Natural killer cell treated with Interleukin-12 subunit alpha and Interleukin-12 subunit beta and Interleukin-15 and Interleukin-18, amount 100 ng/mL, for 72 hours (primary cell): Measurements from ENCODE around the gene CHAF1A. TPM values are rescaled to one million over a fixed set of nuclear protein-coding genes. Genes with fewer than 3 reads are reported as not detected.

Source experiments
- ATAC-seq, 2 donors: fragments of 150-1000 bp; cut with Tn5 transposase in 1 of 2; sonication (Bioruptor Pico), chemical (Tn5 transposase) in 1 of 2; 2 replicates each; pipeline ENCODE4 v1.10.0; 2021
- DNase-seq: peaks from one replicate; pipeline ENCODE4 v3.0.0; 2022; ENCODE audit warnings: low spot score
- H3K27ac Mint-ChIP-seq, 2 donors: 1 replicate in 1 of 2; 2 replicates in 1 of 2; pipeline ENCODE4 v1.8.0; 2022; ENCODE audit warnings: mixed read lengths in 2 of 2, mild to moderate bottlenecking in 1 of 2, moderate library complexity in 1 of 2
- H3K27me3 Mint-ChIP-seq, 2 donors: 1 replicate in 1 of 2; 2 replicates in 1 of 2; pipeline ENCODE4 v1.8.0; 2022; ENCODE audit warnings: mixed read lengths in 2 of 2
- H3K36me3 Mint-ChIP-seq: one replicate; pipeline ENCODE4 v1.8.0; 2022; ENCODE audit warnings: mixed read lengths
- H3K4me1 Mint-ChIP-seq, 2 donors: 1 replicate in 1 of 2; 2 replicates in 1 of 2; pipeline ENCODE4 v1.8.0; 2022; ENCODE audit warnings: low read depth in 2 of 2, mixed read lengths in 2 of 2, mild to moderate bottlenecking in 1 of 2
- H3K4me3 Mint-ChIP-seq: one replicate; pipeline ENCODE4 v1.8.0; 2022; ENCODE audit warnings: mixed read lengths
- H3K9me3 Mint-ChIP-seq: 2 replicates; pipeline ENCODE4 v1.8.0; 2022; ENCODE audit warnings: mixed read lengths
- total RNA-seq, 2 donors: library from RNA; stranded (reverse); gene quantifications; one replicate each; pipeline ENCODE4 v1.2.3, GENCODE V29; 2022

Gene CHAF1A
- total RNA-seq, 2 donors from 2014 or later, result 54.6 to 125 TPM

GRCh38 chr19:4370418-4371041 is 31.9 kb upstream of the CHAF1A start:
- peaks cover 30 to 36% of the 10 kb centered on the region in 2 donors for H3K4me1 Mint-ChIP-seq

DNA sequence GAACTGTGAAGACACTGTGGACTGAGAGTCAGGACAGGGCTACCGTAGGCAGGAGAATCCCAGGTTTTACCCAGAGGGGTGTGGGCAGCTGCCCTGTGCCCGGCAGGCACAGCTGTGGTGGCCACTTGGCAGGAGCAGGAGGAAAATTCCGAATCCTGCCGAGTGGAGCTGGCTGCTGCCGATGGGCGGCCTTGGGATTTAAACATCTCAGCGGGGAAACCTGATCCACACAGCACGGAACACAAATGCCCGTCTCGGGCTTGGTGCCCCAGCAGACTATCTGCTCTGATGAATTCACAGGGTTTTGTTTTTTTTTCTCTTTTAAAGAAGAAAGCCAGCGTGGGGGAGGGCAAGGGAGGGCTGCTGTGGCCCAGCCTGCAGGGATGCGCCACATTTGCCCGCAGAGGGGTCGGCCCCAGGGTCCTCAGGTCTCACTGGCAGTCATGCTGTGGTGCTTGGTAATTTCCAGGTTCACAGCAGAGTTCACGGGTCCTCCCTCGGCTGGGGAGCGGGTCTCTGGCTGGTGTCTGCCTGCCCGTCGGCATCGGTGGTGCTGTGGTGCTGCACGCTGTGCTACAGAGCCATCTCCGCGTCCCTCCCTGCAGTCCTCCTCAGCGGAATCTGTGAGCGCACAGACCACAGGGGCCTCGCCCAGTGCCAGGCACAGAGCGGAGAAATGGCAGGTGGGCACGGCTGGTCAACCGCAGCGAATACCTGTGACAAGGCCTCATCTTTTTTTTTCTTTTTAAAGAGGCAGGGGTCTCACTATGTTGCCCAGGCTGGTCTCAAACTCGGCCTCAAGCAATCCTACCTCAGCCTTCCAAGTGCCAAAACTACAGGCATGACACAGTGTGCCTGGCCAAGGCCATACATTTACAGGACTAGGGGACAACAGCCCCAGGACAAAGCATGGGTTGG is 30.9 kb upstream of the CHAF1A start:
- Mint-ChIP-seq H3K4me1 (peaks cover 35 to 44% of the 10 kb centered on the region in 2 donors), H3K27me3 (no peaks in the 10 kb centered on the region), H3K9me3 (no peaks in the 10 kb centered on the region), H3K4me3 (no peak overlapping the region), H3K36me3 (no peaks in the 10 kb centered on the region), H3K27ac (peak overlapping the region; percentile 80 to 93)
- ATAC-seq (no peak), DNase-seq (no peak)

More at GRCh38 chr19:4370418-4371041, 31.9 kb upstream of the CHAF1A start:
- H3K27me3 Mint-ChIP-seq, result no peaks in the 10 kb centered on the region
- DNase-seq, result no peak
- ATAC-seq, result no peak
- peak overlapping the region; percentile 93 for H3K27ac Mint-ChIP-seq
- H3K9me3 Mint-ChIP-seq, result no peaks in the 10 kb centered on the region
- no peaks in the 10 kb centered on the region for H3K36me3 Mint-ChIP-seq
- peak overlapping the region; percentile 78 for H3K4me3 Mint-ChIP-seq

GRCh38 chr19:4372165-4373012 is 30.1 kb upstream of the CHAF1A start:
- Mint-ChIP-seq H3K4me1 (peaks cover 39 to 49% of the 10 kb centered on the region in 2 donors), H3K9me3 (no peaks in the 10 kb centered on the region), H3K27ac (peak overlapping the region in 1 of 2 donors; percentile 27), H3K27me3 (no peaks in the 10 kb centered on the region), H3K36me3 (no peaks in the 10 kb centered on the region), H3K4me3 (no peak overlapping the region)
- no peak for ATAC-seq
- no peak for DNase-seq

DNA sequence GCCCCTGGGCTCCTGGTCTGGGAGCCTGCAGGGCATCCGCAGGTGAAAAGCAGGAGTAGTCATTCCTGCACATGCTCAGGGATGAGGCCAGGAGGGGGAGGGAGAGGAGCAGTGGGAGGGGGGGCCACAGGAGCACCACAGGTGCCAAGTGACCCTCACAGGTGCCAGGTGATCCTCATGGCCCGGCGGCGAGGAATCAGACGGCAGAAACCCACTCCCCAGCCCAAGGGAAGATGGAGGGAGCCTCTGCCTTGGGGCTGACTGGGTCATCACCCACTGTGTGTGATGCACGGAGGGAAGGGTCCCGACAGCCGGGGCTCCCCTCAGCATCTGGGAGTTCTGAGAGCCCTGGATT is 29.4 kb upstream of the CHAF1A start:
- Mint-ChIP-seq H3K27me3 (no peaks in the 10 kb centered on the region), H3K36me3 (no peaks in the 10 kb centered on the region), H3K27ac (peak overlapping the region in 1 of 2 donors; percentile 27), H3K4me1 (peaks cover 39 to 46% of the 10 kb centered on the region in 2 donors), H3K4me3 (no peak overlapping the region), H3K9me3 (no peaks in the 10 kb centered on the region)
- DNase-seq (no peak), ATAC-seq (no peak)

DNA sequence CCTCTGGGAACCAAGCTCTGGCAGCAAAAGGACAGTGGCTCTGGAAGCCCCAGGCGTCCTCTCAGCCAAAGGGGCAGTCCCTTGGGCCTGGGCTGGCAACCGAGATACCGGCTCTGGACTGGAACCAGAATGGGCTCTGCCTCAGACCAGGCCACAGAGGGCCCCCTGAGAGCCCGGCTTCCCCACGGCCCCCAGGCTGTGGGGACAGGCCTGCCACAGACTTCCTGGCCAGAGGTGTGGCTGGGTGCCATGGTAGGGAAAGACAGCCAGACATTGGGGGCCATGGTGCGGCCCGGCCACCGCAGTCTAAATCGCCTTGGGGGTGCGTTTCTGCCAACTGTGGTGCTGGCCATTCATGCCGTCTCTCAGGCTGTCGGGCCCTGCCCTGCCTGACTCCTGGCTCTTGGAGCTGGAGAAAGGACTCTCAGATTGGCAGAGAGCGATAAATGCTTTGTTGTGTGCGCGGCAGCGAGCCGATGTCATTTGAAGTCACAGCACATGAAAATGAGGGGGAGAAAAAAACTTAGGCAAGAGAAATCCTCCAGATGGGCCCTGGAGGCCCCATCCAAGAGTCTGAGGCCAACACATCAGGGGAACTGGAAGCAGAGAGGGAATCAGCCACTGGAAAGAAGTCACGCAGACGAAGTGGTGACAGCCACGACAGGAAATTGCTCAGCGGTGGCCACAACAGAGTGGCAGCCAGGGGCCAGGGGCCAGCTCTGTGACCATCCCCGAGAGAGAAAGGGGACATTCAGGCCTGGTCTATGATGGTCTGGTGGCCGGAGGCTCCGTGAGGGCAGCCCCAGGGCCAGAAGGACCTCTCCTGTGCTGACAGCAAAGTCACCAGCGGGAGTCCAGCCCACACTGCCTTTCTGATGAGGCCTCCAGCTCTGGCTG is 28.6 kb upstream of the CHAF1A start:
- DNase-seq (no peak), ATAC-seq (no peak)
- Mint-ChIP-seq H3K9me3 (no peaks in the 10 kb centered on the region), H3K4me3 (peak overlapping the region; percentile 70), H3K27me3 (no peaks in the 10 kb centered on the region), H3K27ac (peak overlapping the region; percentile 70 to 85), H3K4me1 (peaks cover 37 to 43% of the 10 kb centered on the region in 2 donors), H3K36me3 (no peaks in the 10 kb centered on the region)

GRCh38 chr19:4374498-4375163 is 27.8 kb upstream of the CHAF1A start:
- no peaks in the 10 kb centered on the region for H3K9me3 Mint-ChIP-seq
- no peaks in the 10 kb centered on the region for H3K36me3 Mint-ChIP-seq
- no peaks in the 10 kb centered on the region for H3K27me3 Mint-ChIP-seq
- H3K4me1 Mint-ChIP-seq, result peaks cover 36 to 44% of the 10 kb centered on the region in 2 donors
- no peak for ATAC-seq
- H3K27ac Mint-ChIP-seq, result no peak overlapping the region
- DNase-seq, result no peak
- no peak overlapping the region for H3K4me3 Mint-ChIP-seq

GRCh38 chr19:4375164-4376027 is 27.0 kb upstream of the CHAF1A start:
- H3K27ac Mint-ChIP-seq, result peak overlapping the region in 1 of 2 donors; percentile 48
- ATAC-seq (no peak), DNase-seq (no peak)
- H3K36me3 Mint-ChIP-seq, result no peaks in the 10 kb centered on the region
- H3K4me1 Mint-ChIP-seq, result peaks cover 40 to 50% of the 10 kb centered on the region in 2 donors
- no peak overlapping the region for H3K4me3 Mint-ChIP-seq
- H3K27me3 Mint-ChIP-seq, result no peaks in the 10 kb centered on the region
- no peaks in the 10 kb centered on the region for H3K9me3 Mint-ChIP-seq

DNA sequence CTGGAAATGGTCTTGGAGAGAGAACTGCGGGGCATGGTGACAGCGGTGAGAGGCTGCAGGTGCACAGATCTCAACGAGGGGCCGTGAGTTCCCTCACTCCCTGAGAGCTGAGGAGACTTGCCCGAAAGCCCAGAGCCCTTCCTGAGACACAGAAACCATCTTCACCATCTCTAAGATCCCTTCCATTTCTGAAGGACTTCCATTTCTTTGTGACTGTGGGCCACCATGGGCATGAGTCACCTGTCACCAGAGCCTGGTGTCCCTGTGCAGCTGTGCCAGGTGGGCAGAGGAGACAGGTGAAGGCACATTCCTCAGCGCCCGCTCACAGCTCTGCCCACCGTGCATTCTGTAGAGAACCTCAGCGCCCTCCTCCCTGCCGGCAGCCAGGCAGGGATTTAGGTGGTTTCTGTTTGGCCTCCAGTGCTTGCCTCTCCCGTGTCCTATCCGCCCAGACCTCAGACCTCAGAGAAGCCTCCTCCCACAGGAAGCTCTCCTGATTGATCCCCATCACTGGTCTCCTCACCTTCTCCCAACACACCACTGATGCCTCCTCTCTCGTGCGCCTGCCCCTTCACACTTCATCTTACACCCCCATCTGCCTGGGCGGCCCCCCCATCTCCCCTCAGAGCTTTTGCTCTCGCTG is 26.3 kb upstream of the CHAF1A start:
- DNase-seq (no peak), ATAC-seq (no peak)
- H3K27ac Mint-ChIP-seq, result peak overlapping the region; percentile 48 to 57
- no peak overlapping the region for H3K4me3 Mint-ChIP-seq
- no peaks in the 10 kb centered on the region for H3K9me3 Mint-ChIP-seq
- H3K4me1 Mint-ChIP-seq, result peaks cover 40 to 51% of the 10 kb centered on the region in 2 donors
- no peaks in the 10 kb centered on the region for H3K36me3 Mint-ChIP-seq
- H3K27me3 Mint-ChIP-seq, result no peaks in the 10 kb centered on the region

DNA sequence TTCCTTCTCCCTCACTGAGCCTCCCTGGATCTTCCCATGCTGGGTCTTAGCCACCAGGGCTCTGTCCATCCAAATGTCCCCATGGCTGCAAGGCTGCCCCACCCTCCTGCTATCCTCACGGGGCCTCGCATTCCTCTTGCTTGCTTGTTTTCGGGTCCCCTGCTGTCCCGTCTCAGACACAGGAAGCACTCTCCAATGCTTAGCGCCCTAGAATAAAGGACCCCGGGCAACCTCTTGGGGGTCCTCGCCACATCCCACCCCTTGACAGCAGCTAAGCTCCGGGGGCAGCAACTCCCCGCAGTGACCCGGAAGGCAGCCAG is 25.8 kb upstream of the CHAF1A start:
- Mint-ChIP-seq H3K4me1 (peaks cover 44 to 55% of the 10 kb centered on the region in 2 donors), H3K9me3 (no peaks in the 10 kb centered on the region), H3K36me3 (no peaks in the 10 kb centered on the region), H3K27me3 (no peaks in the 10 kb centered on the region), H3K4me3 (no peak overlapping the region), H3K27ac (peak overlapping the region; percentile 57 to 58)
- ATAC-seq (no peak), DNase-seq (no peak)

DNA sequence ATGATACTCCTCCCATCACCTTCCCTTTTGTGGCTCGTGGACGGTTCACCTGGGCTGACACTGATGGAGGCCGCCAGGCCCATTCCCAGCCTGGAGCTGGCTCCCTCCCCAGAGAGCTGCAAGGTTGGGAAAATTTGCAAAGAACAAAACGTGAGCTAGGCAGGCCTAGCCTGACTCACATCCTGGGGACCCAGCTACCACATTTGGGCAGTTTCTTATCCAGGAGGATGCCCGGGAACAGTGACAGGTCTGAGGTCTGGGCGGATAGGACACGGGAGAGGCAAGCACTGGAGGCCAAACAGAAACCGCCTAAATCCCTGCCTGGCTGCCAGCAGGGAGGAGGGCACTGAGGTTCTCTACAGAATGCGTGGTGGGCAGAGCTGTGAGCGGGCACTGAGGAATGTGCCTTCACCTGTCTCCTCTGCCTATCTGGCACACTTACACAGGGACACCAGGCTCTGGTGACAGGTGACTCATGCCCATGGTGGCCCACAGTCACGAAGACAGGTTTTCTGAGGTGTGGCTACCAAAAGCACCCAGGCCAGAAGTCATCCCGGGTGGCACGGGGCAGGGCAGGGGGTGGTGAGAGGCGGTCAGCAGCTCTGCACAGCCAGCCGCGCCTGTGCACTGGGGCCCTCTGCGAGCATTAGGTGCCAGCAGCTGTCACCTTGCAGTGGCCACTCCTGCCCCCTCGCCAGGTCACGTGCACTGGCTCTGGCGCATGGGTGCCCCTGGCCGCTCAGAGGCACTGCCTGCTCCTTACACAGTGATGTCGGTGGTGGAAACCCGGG is 25.3 kb upstream of the CHAF1A start:
- no peaks in the 10 kb centered on the region for H3K9me3 Mint-ChIP-seq
- no peak for ATAC-seq
- no peak for DNase-seq
- H3K4me3 Mint-ChIP-seq, result no peak overlapping the region
- peak overlapping the region; percentile 57 to 58 for H3K27ac Mint-ChIP-seq
- H3K4me1 Mint-ChIP-seq, result peaks cover 48 to 55% of the 10 kb centered on the region in 2 donors
- H3K27me3 Mint-ChIP-seq, result no peaks in the 10 kb centered on the region
- no peaks in the 10 kb centered on the region for H3K36me3 Mint-ChIP-seq

DNA sequence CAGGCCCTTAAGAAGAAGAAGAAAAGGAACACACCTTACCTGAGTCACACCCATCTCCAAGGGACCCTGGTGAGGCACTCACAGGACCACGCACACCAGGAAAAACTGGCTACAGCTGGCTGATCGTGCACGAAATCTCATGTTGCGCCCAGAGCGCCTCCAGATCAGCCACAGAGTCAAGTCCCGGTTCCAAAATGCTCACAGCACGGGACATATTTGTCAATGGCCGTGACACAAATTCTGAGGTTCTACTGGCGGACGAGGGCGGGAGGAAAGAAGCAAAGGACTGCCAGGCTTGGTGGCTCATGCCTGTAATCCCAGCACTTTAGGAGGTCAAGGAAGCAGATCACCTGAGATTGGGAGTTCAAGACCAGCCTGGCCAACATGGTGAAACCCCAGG is 23.6 kb upstream of the CHAF1A start:
- no peaks in the 10 kb centered on the region for H3K9me3 Mint-ChIP-seq
- H3K36me3 Mint-ChIP-seq, result no peaks in the 10 kb centered on the region
- DNase-seq (no peak), ATAC-seq (no peak)
- H3K4me1 Mint-ChIP-seq, result peaks cover 45 to 53% of the 10 kb centered on the region in 2 donors
- no peaks in the 10 kb centered on the region for H3K27me3 Mint-ChIP-seq
- H3K4me3 Mint-ChIP-seq, result peak overlapping the region; percentile 78
- peak overlapping the region; percentile 67 to 94 for H3K27ac Mint-ChIP-seq
